GM20000 (cell line): ENCODE results near the gene CCDC121.

Experiments used
- DNase-seq: peaks from one replicate; pipeline ENCODE4 v3.0.0; 2012; ENCODE audit warnings: low spot score
- CTCF ChIP-seq: IDR thresholded peaks from 2 replicates; pipeline ENCODE4 v1.5.1; 2012; ENCODE audit warnings: mild to moderate bottlenecking, control low read depth; ENCODE audit errors: extremely low read depth, missing control alignments

Gene CCDC121

DNA sequence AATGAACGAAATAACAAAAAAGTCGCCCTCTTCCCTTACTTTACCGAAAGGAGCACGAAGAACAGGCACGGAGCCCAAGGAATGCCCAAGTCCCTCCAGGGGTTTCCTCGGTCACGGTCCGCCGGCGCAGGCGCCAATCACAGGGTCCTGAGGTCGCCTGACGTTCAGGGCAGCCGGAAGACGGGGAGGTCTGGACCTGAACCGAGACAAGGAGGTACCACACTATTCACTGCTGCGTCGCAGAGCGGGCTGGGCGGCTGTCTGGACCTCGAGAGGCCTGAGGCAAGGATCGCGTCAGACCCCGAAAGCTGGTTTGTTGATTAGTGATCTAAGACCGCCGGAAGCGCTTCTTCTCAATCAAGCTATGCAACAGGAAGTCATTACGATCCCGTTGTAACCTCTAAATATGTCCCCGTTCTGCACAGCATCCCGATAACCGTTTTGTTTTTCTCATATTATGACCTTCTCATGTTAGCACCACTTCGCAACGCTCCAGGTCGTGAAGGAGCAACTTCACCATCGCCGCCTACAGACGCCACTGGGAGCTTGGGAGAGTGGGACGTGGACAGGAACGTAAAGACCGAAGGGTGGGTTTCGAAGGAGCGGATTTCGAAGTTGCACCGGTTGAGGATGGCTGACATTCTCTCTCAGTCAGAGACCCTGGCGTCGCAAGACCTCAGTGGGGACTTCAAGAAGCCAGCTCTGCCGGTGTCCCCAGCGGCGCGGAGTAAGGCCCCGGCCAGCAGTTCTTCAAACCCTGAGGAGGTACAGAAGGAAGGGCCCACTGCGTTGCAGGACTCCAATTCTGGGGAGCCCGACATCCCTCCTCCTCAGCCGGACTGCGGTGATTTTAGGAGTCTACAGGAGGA is 34.7 kb upstream of the CCDC121 start, which contains the start of the genes SLC4A1AP and SUPT7L:
TSS of gene SLC4A1AP (plus strand) at position 605 of the 869 bp plus-strand sequence. CDS start at position 631, 26 bp downstream.
TSS of gene SUPT7L (minus strand) at position 330 of the 869 bp plus-strand sequence. CDS start 1,422 bp downstream, outside the sequence.
- peak; percentile 76 for DNase-seq
- no peak for TF ChIP-seq CTCF

DNA sequence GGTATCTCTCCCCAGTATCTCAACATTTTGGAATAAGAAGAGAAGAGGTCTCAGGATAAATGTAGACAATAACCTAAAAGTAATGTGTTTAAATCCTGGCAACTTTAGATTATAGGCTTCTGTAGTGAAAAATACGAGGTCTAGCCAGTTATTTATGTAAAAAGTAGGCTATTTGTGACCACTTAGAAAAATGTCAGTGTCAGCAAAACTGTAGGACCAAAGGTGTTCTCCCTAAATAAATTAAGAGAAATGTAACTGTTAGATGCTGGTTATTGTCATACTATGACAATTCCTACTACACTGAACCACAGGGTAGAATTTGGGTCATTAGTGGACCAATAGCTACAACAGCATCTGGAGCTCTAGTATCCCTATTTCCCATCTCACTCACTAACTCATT is 32.6 kb upstream of the CCDC121 start:
- TF ChIP-seq CTCF = no peak
- DNase-seq = no peak

DNA sequence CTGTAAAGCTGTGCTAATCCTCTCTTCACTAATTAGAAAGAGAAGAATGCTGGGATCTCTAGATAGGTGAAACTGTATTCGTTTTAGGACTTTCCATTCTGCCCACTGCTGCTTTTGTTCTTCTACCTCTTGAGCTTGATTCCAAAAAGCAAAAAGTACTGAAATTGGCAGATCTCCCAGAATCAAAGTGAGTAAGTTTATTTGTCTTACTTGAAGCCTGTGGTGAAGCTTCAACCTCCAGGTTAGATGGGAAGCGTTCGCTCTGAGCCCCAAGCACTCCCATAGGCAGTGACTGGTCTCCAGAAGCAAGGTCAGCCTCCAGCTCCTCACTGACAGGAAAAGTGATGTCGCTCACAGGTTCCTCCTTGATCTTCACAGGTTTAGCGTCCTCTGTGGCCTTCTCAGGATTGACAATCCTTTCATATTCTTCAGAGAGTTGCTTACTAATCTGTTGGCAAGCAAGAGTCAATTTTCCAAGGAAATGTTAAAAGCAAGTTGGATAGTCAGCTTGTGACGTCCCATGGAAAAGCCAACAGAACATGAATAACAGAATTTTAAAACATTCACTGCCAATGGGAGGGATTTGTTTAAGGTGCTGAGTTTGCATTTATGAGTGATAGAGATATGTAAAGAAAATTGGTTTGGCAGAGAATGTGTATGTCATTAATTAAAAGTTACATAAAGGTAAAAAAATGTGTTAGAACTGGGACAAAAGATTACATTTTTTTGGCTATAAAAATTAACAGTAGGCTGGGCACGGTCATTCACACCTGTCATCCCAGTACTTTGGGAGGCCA is 26.5 kb upstream of the CCDC121 start:
- no peak for TF ChIP-seq CTCF
- DNase-seq = no peak

GRCh38 chr2:27653397-27653796 is 24.6 kb upstream of the CCDC121 start:
- DNase-seq = no peak
- TF ChIP-seq CTCF = no peak

- DNase-seq = no peak
- no peak for TF ChIP-seq CTCF
These were observed 24.0 kb upstream of the CCDC121 start for GRCh38 chr2:27652790-27653189.

DNA sequence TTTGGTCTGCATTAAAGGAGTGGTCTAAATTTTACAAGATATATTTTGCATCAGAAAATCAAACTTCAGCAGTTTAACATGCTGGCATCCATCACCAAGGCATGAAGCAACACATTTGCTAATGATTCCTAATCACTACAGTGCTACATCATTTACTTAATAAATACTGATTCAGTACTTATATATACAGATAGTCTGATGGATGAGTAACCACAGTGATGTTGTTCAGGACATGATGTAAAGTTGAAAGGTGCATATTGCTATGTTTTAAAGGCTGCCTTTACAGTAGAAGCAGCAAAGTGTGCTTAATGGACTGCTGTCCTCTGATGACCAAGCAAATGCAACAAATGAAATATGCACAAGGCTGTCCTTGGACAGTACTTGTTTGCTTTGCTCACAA is 23.5 kb upstream of the CCDC121 start:
- DNase-seq = no peak
- no peak for TF ChIP-seq CTCF

GRCh38 chr2:27651056-27651455 is 22.2 kb upstream of the CCDC121 start:
- no peak for DNase-seq
- TF ChIP-seq CTCF = no peak
